ENCODE results near the gene SORCS2.

Gene SORCS2

GRCh38 chr4:7384929-7385890 is 192.9 kb downstream of the SORCS2 start:
- Histone ChIP-seq H4K12ac (ENCODE audit: low read depth, low read length) (no peak overlapping the region), H3K4me2 (ENCODE audit: low read length) (no peak overlapping the region)

DNA sequence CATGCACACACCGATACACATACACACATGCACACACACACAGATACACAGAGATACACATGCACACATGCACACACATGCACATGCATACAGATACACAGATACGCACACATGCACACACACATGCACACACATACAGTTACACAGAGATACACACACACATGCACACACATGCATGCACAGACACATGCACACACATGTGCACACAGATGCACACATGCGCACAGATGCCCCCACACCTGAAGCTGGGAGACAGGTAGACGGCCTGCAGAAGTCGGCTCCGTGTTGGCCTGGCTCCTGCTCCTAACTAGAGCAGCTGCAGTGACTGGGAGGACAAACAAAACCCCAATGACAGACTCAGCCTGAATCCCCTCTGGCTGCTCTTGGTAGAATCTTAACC is 195.6 kb downstream of the SORCS2 start:
- no peak overlapping the region for H3K18ac ChIP-seq (ENCODE audit: low read length)
- H3K4ac ChIP-seq (ENCODE audit: low read depth, low read length): no peak overlapping the region
- H3K27ac ChIP-seq (ENCODE audit: low read depth, low read length): no peak overlapping the region
- H3K36me3 ChIP-seq (ENCODE audit: control insufficient read depth in 1 of 2, insufficient read depth in 2 of 2, low read length in 2 of 2): no peaks in the 10 kb centered on the region
- no peak overlapping the region for H2AFZ ChIP-seq (ENCODE audit: insufficient read depth, low read length, poor library complexity)
- no peaks in the 10 kb centered on the region for H3K79me1 ChIP-seq (ENCODE audit: low read length)
- no peaks in the 10 kb centered on the region for H3K4me1 ChIP-seq (ENCODE audit: control insufficient read depth in 1 of 2, insufficient read depth in 2 of 2, low read length in 2 of 2)
- no peak overlapping the region for H2BK5ac ChIP-seq (ENCODE audit: low read depth, low read length, poor library complexity)
- no peak overlapping the region for H3K4me3 ChIP-seq (ENCODE audit: low read depth, low read length)
- no peak overlapping the region for H3K4me2 ChIP-seq (ENCODE audit: low read length)
- no peak overlapping the region for H4K12ac ChIP-seq (ENCODE audit: low read depth, low read length)
- no peak overlapping the region for H4K91ac ChIP-seq (ENCODE audit: low read depth, low read length)
- no peak overlapping the region for H2BK12ac ChIP-seq (ENCODE audit: low read length)
- no peaks in the 10 kb centered on the region for H3K79me2 ChIP-seq (ENCODE audit: control insufficient read depth, insufficient read depth, low read length, poor library complexity)
- no peak overlapping the region for H3K14ac ChIP-seq (ENCODE audit: low read length)
- peaks cover 9% of the 10 kb centered on the region for H3K9me3 ChIP-seq (ENCODE audit: insufficient read depth, low read depth, low read length)
- no peak overlapping the region for H3K23ac ChIP-seq (ENCODE audit: low read length)
- no peaks in the 10 kb centered on the region for H3K27me3 ChIP-seq (ENCODE audit: insufficient read depth, low read length)
- H3K9ac ChIP-seq (ENCODE audit: low read length): no peak overlapping the region
- DNase-seq: no peak
- H4K8ac ChIP-seq (ENCODE audit: low read depth, low read length): no peak overlapping the region
- H2BK120ac ChIP-seq (ENCODE audit: insufficient read depth, low read length, poor library complexity): no peak overlapping the region
- WGBS (ENCODE audit: extremely low coverage, insufficient coverage, insufficient read length): no CpG with 5 or more reads among the region's 6 CpGs
- H2AK5ac ChIP-seq (ENCODE audit: low read length): no peak overlapping the region

More at GRCh38 chr4:7384929-7385890, 192.9 kb downstream of the SORCS2 start:
- no peak overlapping the region for H2BK5ac ChIP-seq (ENCODE audit: low read depth, low read length, poor library complexity)
- H3K27me3 ChIP-seq (ENCODE audit: insufficient read depth, low read length): no peaks in the 10 kb centered on the region
- no peaks in the 10 kb centered on the region for H3K79me1 ChIP-seq (ENCODE audit: low read length)
- no peak overlapping the region for H4K8ac ChIP-seq (ENCODE audit: low read depth, low read length)
- H3K36me3 ChIP-seq (ENCODE audit: control insufficient read depth in 1 of 2, insufficient read depth in 2 of 2, low read length in 2 of 2): no peaks in the 10 kb centered on the region
- H2BK12ac ChIP-seq (ENCODE audit: low read length): no peak overlapping the region
- H3K79me2 ChIP-seq (ENCODE audit: control insufficient read depth, insufficient read depth, low read length, poor library complexity): no peaks in the 10 kb centered on the region
- no peak overlapping the region for H2BK120ac ChIP-seq (ENCODE audit: insufficient read depth, low read length, poor library complexity)
- peak overlapping the region; percentile 37 for H3K4me3 ChIP-seq (ENCODE audit: low read depth, low read length)
- no peak overlapping the region for H3K9ac ChIP-seq (ENCODE audit: low read length)
- no peak overlapping the region for H2AK5ac ChIP-seq (ENCODE audit: low read length)
- no peak overlapping the region for H3K4ac ChIP-seq (ENCODE audit: low read depth, low read length)
- no peak overlapping the region for H2AFZ ChIP-seq (ENCODE audit: insufficient read depth, low read length, poor library complexity)
- H3K18ac ChIP-seq (ENCODE audit: low read length): no peak overlapping the region
- WGBS (ENCODE audit: extremely low coverage, insufficient coverage, insufficient read length): no CpG with 5 or more reads among the region's 12 CpGs
- H3K4me1 ChIP-seq (ENCODE audit: control insufficient read depth in 1 of 2, insufficient read depth in 2 of 2, low read length in 2 of 2): no peaks in the 10 kb centered on the region
- no peak overlapping the region for H3K27ac ChIP-seq (ENCODE audit: low read depth, low read length)
- H3K14ac ChIP-seq (ENCODE audit: low read length): no peak overlapping the region
- no peak overlapping the region for H3K23ac ChIP-seq (ENCODE audit: low read length)
- DNase-seq: no peak
- H4K91ac ChIP-seq (ENCODE audit: low read depth, low read length): no peak overlapping the region
- H3K9me3 ChIP-seq (ENCODE audit: insufficient read depth, low read depth, low read length): peaks cover 9% of the 10 kb centered on the region

DNA sequence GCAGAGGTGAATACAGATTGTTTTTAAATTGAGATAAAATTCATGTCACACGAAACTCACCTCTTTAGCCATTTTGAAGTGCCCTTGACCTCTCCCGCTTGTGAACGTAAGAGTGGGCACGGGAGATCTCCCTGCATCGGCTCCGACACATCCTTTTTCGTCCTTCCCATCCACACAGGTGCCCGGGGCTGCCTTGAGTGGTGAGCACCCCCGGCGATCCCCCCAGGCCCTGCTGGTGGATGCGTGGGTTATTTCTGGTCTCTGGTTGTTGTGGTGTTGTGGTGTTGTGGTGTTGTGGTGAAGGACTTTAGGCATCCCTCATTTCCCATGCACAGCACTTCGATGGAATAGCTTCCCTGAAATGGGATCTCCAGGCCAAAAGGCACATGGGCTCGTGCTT is 196.3 kb downstream of the SORCS2 start:
- no peak overlapping the region for H2BK12ac ChIP-seq (ENCODE audit: low read length)
- no peaks in the 10 kb centered on the region for H3K79me2 ChIP-seq (ENCODE audit: control insufficient read depth, insufficient read depth, low read length, poor library complexity)
- no peak overlapping the region for H3K4ac ChIP-seq (ENCODE audit: low read depth, low read length)
- no peak overlapping the region for H2AK5ac ChIP-seq (ENCODE audit: low read length)
- no peak for DNase-seq
- H4K8ac ChIP-seq (ENCODE audit: low read depth, low read length): no peak overlapping the region
- H3K79me1 ChIP-seq (ENCODE audit: low read length): no peaks in the 10 kb centered on the region
- no peak overlapping the region for H3K4me3 ChIP-seq (ENCODE audit: low read depth, low read length)
- no peak overlapping the region for H3K23ac ChIP-seq (ENCODE audit: low read length)
- H3K18ac ChIP-seq (ENCODE audit: low read length): no peak overlapping the region
- H3K9me3 ChIP-seq (ENCODE audit: insufficient read depth, low read depth, low read length): peaks cover 9% of the 10 kb centered on the region
- H3K14ac ChIP-seq (ENCODE audit: low read length): no peak overlapping the region
- H2AFZ ChIP-seq (ENCODE audit: insufficient read depth, low read length, poor library complexity): no peak overlapping the region
- no peak overlapping the region for H2BK120ac ChIP-seq (ENCODE audit: insufficient read depth, low read length, poor library complexity)
- H4K91ac ChIP-seq (ENCODE audit: low read depth, low read length): no peak overlapping the region
- H2BK5ac ChIP-seq (ENCODE audit: low read depth, low read length, poor library complexity): no peak overlapping the region
- no peaks in the 10 kb centered on the region for H3K36me3 ChIP-seq (ENCODE audit: control insufficient read depth in 1 of 2, insufficient read depth in 2 of 2, low read length in 2 of 2)
- H3K27me3 ChIP-seq (ENCODE audit: insufficient read depth, low read length): no peaks in the 10 kb centered on the region
- H3K4me1 ChIP-seq (ENCODE audit: control insufficient read depth in 1 of 2, insufficient read depth in 2 of 2, low read length in 2 of 2): no peaks in the 10 kb centered on the region
- H4K12ac ChIP-seq (ENCODE audit: low read depth, low read length): no peak overlapping the region
- H3K9ac ChIP-seq (ENCODE audit: low read length): no peak overlapping the region
- WGBS (ENCODE audit: extremely low coverage, insufficient coverage, insufficient read length): no CpG with 5 or more reads among the region's 13 CpGs
- no peak overlapping the region for H3K4me2 ChIP-seq (ENCODE audit: low read length)
- no peak overlapping the region for H3K27ac ChIP-seq (ENCODE audit: low read depth, low read length)

DNA sequence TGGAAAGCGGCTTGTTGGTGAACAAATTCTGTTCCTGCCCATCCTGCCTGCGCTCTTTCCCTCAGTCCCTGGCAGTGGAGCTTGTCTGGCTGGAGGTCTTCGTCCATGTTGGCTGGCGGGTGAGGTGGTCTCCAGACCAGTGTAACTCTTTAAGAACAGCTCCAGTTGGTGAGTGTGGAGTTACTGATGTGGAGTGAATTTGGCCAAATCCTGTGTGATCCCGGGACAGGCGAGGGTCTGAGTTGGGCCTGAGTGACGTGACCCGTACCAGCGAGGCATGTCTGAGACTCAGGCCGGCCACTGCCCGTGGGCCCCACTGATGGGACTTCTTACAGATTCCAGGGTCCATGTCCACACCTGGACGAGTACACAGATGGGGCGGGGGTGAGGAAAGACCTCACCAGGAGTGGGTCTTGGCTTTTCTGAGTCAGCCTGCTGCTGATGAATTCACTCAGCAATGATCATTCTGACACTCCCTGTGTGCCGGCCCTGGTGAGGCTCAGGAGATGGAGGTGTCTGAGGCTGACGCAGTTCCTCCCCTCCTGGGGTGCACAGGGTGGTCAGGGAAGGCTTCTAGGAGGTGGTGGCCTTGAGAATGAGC is 196.9 kb downstream of the SORCS2 start:
- H2BK120ac ChIP-seq (ENCODE audit: insufficient read depth, low read length, poor library complexity): no peak overlapping the region
- H2AK5ac ChIP-seq (ENCODE audit: low read length): no peak overlapping the region
- no peak overlapping the region for H3K14ac ChIP-seq (ENCODE audit: low read length)
- H2AFZ ChIP-seq (ENCODE audit: insufficient read depth, low read length, poor library complexity): no peak overlapping the region
- no peak overlapping the region for H3K4ac ChIP-seq (ENCODE audit: low read depth, low read length)
- H3K9ac ChIP-seq (ENCODE audit: low read length): no peak overlapping the region
- H4K91ac ChIP-seq (ENCODE audit: low read depth, low read length): no peak overlapping the region
- no peaks in the 10 kb centered on the region for H3K4me1 ChIP-seq (ENCODE audit: control insufficient read depth in 1 of 2, insufficient read depth in 2 of 2, low read length in 2 of 2)
- H3K4me2 ChIP-seq (ENCODE audit: low read length): no peak overlapping the region
- H4K8ac ChIP-seq (ENCODE audit: low read depth, low read length): no peak overlapping the region
- no peaks in the 10 kb centered on the region for H3K79me2 ChIP-seq (ENCODE audit: control insufficient read depth, insufficient read depth, low read length, poor library complexity)
- H3K79me1 ChIP-seq (ENCODE audit: low read length): no peaks in the 10 kb centered on the region
- H3K23ac ChIP-seq (ENCODE audit: low read length): no peak overlapping the region
- H3K9me3 ChIP-seq (ENCODE audit: insufficient read depth, low read depth, low read length): peaks cover 9% of the 10 kb centered on the region
- no peak overlapping the region for H3K27ac ChIP-seq (ENCODE audit: low read depth, low read length)
- H3K18ac ChIP-seq (ENCODE audit: low read length): no peak overlapping the region
- no peak overlapping the region for H2BK5ac ChIP-seq (ENCODE audit: low read depth, low read length, poor library complexity)
- WGBS (ENCODE audit: extremely low coverage, insufficient coverage, insufficient read length): no CpG with 5 or more reads among the region's 15 CpGs
- no peak overlapping the region for H2BK12ac ChIP-seq (ENCODE audit: low read length)
- H3K27me3 ChIP-seq (ENCODE audit: insufficient read depth, low read length): no peaks in the 10 kb centered on the region
- DNase-seq: no peak
- no peak overlapping the region for H3K4me3 ChIP-seq (ENCODE audit: low read depth, low read length)
- no peaks in the 10 kb centered on the region for H3K36me3 ChIP-seq (ENCODE audit: control insufficient read depth in 1 of 2, insufficient read depth in 2 of 2, low read length in 2 of 2)
- no peak overlapping the region for H4K12ac ChIP-seq (ENCODE audit: low read depth, low read length)

All from trophoblast cell (in vitro differentiated cells and primary cell).